ENCODE measurements around the gene ARSG. TPM values are rescaled to one million over a fixed set of nuclear protein-coding genes. Genes with fewer than 3 reads are reported as not detected.
A peak's percentile ranks its signal among the peaks of the same experiment; 100 is the strongest.

Gene ARSG
- total RNA-seq, 1 donor from 2014 or later, result 19.5 TPM

DNA sequence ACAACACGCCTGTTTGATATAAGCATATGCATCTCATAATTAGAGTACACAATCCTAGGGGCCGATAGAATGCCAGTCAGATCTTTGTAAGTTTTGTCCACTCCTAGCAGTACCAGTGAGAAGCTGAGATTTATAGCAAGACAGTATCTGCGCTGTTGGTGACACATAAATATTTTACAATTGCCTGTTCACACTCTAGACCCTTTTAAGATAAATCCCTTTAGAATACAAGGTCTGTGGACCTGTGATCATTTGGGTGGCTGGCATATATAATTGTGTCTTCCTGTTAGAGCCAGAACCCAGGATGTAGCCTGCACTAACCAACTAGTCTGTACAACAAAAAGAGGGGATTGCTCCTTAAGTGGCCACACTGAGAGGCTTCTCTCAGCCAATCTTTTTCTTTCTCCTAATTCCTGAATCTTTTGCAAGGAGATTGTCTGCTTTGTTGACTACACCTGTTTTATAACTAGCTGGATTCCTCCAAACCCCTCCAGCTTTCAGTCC is 91.3 kb downstream of the ARSG start:
- Histone ChIP-seq H3K4me3 (no peak overlapping the region), H3K27ac (no peak overlapping the region), H3K79me2 (ENCODE audit: low read depth) (no peaks in the 10 kb centered on the region), H3K36me3 (no peaks in the 10 kb centered on the region), H3K27me3 (no peaks in the 10 kb centered on the region), H3K4me1 (peaks cover 20% of the 10 kb centered on the region), H2AFZ (replicated peaks) (no peak overlapping the region), H3F3A (ENCODE audit: low read depth) (peaks cover 13% of the 10 kb centered on the region), H3K4me2 (no peak overlapping the region), H4K20me1 (ENCODE audit: low read depth) (no peaks in the 10 kb centered on the region), H3K9me3 (ENCODE audit: low read depth) (no peaks in the 10 kb centered on the region), H3K9ac (no peak overlapping the region)
- H3K9me3 Mint-ChIP-seq, result no peaks in the 10 kb centered on the region
- H3K4me1 Mint-ChIP-seq, result peaks cover 38% of the 10 kb centered on the region
- no peaks in the 10 kb centered on the region for H3K36me3 Mint-ChIP-seq
- DNase-seq (ENCODE audit: low spot score), result no peak
- H3K27me3 Mint-ChIP-seq (ENCODE audit: insufficient read depth, low read depth), result no peaks in the 10 kb centered on the region
- no peak overlapping the region for H3K4me3 Mint-ChIP-seq
- TF ChIP-seq EZH2 (IDR thresholded peaks at IDR 0.05) (no peak), EZH2phosphoT487 (IDR thresholded peaks at IDR 0.05) (no peak)
- TF ChIP-seq, protein P1, sequence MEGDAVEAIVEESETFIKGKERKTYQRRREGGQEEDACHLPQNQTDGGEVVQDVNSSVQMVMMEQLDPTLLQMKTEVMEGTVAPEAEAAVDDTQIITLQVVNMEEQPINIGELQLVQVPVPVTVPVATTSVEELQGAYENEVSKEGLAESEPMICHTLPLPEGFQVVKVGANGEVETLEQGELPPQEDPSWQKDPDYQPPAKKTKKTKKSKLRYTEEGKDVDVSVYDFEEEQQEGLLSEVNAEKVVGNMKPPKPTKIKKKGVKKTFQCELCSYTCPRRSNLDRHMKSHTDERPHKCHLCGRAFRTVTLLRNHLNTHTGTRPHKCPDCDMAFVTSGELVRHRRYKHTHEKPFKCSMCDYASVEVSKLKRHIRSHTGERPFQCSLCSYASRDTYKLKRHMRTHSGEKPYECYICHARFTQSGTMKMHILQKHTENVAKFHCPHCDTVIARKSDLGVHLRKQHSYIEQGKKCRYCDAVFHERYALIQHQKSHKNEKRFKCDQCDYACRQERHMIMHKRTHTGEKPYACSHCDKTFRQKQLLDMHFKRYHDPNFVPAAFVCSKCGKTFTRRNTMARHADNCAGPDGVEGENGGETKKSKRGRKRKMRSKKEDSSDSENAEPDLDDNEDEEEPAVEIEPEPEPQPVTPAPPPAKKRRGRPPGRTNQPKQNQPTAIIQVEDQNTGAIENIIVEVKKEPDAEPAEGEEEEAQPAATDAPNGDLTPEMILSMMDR (IDR thresholded peaks at IDR 0.05), result no peak
- no peak overlapping the region for H3K27ac Mint-ChIP-seq

DNA sequence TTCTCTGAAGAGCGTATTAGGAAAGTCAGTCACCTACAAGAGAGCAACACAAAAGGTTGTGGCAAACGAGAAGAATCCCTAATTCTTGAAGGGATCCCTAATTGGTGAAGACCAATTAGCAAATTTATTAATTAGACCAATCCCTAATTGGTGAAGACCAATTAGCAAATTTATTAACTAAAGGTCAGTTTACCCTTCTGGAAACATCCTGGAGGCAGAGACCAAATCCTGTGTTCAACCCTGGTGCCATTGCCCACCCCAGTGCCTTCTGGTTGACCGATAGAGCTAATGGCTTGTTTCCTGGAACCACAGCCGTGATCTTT is 91.8 kb downstream of the ARSG start:
- Mint-ChIP-seq H3K4me1 (peaks cover 36% of the 10 kb centered on the region), H3K27ac (no peak overlapping the region), H3K27me3 (ENCODE audit: insufficient read depth, low read depth) (no peaks in the 10 kb centered on the region), H3K9me3 (no peaks in the 10 kb centered on the region), H3K4me3 (no peak overlapping the region), H3K36me3 (no peaks in the 10 kb centered on the region)
- no peaks in the 10 kb centered on the region for H3K36me3 ChIP-seq
- H3K79me2 ChIP-seq (ENCODE audit: low read depth), result no peaks in the 10 kb centered on the region
- no peak for DNase-seq (ENCODE audit: low spot score)
- H3K4me1 ChIP-seq, result peaks cover 15% of the 10 kb centered on the region
- H3K4me3 ChIP-seq, result no peak overlapping the region
- no peaks in the 10 kb centered on the region for H4K20me1 ChIP-seq (ENCODE audit: low read depth)
- no peak overlapping the region for H3K4me2 ChIP-seq
- no peaks in the 10 kb centered on the region for H3K27me3 ChIP-seq
- H3F3A ChIP-seq (ENCODE audit: low read depth), result peaks cover 9% of the 10 kb centered on the region
- no peak for TF ChIP-seq EZH2 (IDR thresholded peaks at IDR 0.05)
- TF ChIP-seq, protein P1 (IDR thresholded peaks at IDR 0.05), result no peak
- no peak for TF ChIP-seq EZH2phosphoT487 (IDR thresholded peaks at IDR 0.05)
- no peaks in the 10 kb centered on the region for H3K9me3 ChIP-seq (ENCODE audit: low read depth)
- H2AFZ ChIP-seq (replicated peaks), result no peak overlapping the region
- no peak overlapping the region for H3K27ac ChIP-seq
- H3K9ac ChIP-seq, result no peak overlapping the region

DNA sequence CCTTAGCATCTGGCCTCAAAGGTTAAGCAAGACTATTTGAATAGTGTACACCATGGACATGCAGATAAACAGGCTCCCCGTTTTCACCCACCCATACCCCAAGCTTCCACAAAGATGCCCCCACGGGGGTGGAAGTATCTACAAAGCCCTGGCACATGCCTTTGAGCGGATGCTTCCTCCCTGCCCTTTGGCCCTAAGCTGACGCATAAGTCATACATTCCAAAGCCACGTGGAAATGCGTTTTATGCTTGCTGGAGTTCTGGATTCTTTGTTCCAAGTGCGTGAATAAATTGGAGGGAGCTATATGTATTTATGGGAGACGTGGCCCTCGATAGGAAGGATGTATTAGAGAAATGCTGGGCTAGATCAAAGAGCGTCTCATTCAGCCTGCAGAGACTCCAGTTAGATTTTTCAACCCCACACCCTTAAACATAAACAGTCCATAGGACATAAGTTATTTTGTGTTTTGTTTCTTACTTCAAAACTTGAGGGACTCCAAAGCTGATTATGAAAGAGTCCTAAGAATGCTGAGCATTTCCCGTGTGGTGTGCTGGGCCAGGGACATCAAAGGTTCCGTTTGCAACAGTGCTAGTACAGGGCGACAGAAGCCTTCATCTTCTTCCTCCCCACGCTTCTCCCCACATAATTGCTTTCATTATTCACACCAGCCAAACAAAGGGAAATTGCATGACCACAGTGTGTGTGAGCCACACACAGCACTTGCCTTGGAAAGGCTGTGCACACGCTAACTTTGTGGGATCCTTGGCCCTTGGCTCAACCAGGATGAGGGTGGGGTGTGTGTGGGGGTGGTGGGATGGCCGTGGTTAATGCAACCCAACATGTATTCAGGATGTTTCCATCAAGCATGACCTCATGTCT is 92.4 kb downstream of the ARSG start:
- H4K20me1 ChIP-seq (ENCODE audit: low read depth), result no peaks in the 10 kb centered on the region
- no peaks in the 10 kb centered on the region for H3K36me3 ChIP-seq
- Mint-ChIP-seq H3K4me1 (peaks cover 30% of the 10 kb centered on the region), H3K36me3 (no peaks in the 10 kb centered on the region), H3K9me3 (no peaks in the 10 kb centered on the region), H3K27ac (peak overlapping the region; percentile 62), H3K4me3 (no peak overlapping the region), H3K27me3 (ENCODE audit: insufficient read depth, low read depth) (peaks cover 3% of the 10 kb centered on the region)
- H3K9me3 ChIP-seq (ENCODE audit: low read depth), result no peaks in the 10 kb centered on the region
- H3K4me1 ChIP-seq, result peaks cover 10% of the 10 kb centered on the region
- H3K4me2 ChIP-seq, result no peak overlapping the region
- H3K9ac ChIP-seq, result no peak overlapping the region
- H3F3A ChIP-seq (ENCODE audit: low read depth), result peaks cover 4% of the 10 kb centered on the region
- H3K27ac ChIP-seq, result no peak overlapping the region
- no peaks in the 10 kb centered on the region for H3K79me2 ChIP-seq (ENCODE audit: low read depth)
- no peak overlapping the region for H2AFZ ChIP-seq (replicated peaks)
- no peak for DNase-seq (ENCODE audit: low spot score)
- no peak for TF ChIP-seq EZH2 (IDR thresholded peaks at IDR 0.05)
- no peaks in the 10 kb centered on the region for H3K27me3 ChIP-seq
- H3K4me3 ChIP-seq, result no peak overlapping the region

DNA sequence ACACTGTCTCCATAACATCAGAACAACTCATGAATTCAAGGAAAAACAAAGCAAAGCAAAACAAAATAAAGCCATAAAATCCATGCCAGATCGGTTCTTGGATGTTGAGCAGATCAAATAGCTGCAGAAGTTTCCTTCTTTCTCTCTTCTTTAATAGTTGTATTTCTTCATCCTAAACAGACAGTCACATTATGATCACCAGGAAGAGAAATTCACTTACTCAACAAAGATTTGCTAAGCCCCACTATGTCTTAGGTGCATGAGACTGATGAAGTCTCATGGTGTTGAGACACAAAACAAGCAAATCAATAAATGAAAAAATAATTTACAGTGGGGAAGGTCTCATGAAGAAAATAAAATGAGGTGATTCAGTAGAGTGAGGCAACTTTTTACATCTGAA is 93.2 kb downstream of the ARSG start:
- Histone ChIP-seq H3K27ac (no peak overlapping the region), H3K79me2 (ENCODE audit: low read depth) (no peaks in the 10 kb centered on the region), H3K27me3 (no peaks in the 10 kb centered on the region), H3K9me3 (ENCODE audit: low read depth) (no peaks in the 10 kb centered on the region), H4K20me1 (ENCODE audit: low read depth) (no peaks in the 10 kb centered on the region), H3K4me3 (no peak overlapping the region), H3K4me2 (no peak overlapping the region), H3K36me3 (no peaks in the 10 kb centered on the region), H3K4me1 (peaks cover 7% of the 10 kb centered on the region), H2AFZ (replicated peaks) (no peak overlapping the region), H3K9ac (no peak overlapping the region), H3F3A (ENCODE audit: low read depth) (no peaks in the 10 kb centered on the region)
- DNase-seq (ENCODE audit: low spot score), result no peak
- H3K36me3 Mint-ChIP-seq, result no peaks in the 10 kb centered on the region
- no peak overlapping the region for H3K27ac Mint-ChIP-seq
- peaks cover 5% of the 10 kb centered on the region for H3K27me3 Mint-ChIP-seq (ENCODE audit: insufficient read depth, low read depth)
- H3K9me3 Mint-ChIP-seq, result no peaks in the 10 kb centered on the region
- peaks cover 24% of the 10 kb centered on the region for H3K4me1 Mint-ChIP-seq
- H3K4me3 Mint-ChIP-seq, result no peak overlapping the region
- TF ChIP-seq, protein P1 (IDR thresholded peaks at IDR 0.05), result no peak
- TF ChIP-seq EZH2 (IDR thresholded peaks at IDR 0.05) (no peak), EZH2phosphoT487 (IDR thresholded peaks at IDR 0.05) (no peak)
